Measurements from ENCODE around the gene COA8. TPM values are rescaled to one million over a fixed set of nuclear protein-coding genes. Genes with fewer than 3 reads are reported as not detected.

COA8 gene
- polyA plus RNA-seq, 1 of the 3 experiments (the other 2 are of a cell fraction) = 25.2 TPM

DNA sequence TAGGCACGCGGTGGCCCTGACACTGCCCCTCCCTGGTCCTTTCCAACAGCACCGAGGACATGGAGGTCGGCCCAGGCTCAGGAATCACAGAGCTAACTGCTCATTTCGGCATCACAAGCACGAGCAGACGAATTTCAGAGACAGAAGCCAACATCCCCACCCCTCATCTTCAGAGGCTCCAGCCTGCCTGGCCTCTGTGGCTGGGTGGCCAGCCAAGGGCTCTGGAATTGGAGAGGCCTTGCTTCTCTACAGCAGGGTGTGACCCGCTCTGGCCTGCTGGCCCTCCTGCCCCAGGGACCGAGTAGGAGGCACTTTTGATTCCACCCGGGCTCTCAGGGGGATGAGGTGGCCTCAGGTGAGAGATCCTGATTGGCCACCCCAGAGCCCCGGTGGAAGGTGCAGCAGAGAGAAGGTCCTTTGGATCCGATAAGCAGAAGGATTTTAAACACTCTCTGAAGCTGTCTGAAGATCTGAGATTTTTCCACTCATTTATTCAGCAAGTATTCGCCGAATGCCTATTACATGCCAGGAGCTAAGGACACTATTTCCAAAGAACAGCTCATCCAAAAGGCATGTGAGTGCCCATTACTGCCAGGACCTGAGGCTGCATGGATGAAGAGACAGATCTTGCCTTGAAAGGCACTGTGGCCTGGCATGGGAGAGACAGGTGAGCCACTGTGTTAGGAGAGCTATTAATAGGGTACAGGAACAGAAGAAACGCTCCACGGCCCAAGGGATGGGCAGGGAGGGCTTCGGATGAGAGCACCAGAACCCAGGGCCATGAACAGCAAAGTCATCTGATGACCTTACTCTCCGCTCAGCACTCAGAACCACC lies 10.5 kb upstream of the COA8 start:
- peak overlapping the region; percentile 63 for H3K4me2 ChIP-seq
- H3K9me2 ChIP-seq = no peaks in the 10 kb centered on the region
- H3K27ac ChIP-seq (ENCODE audit: low read depth in 2 of 2, low read length in 1 of 2) = peak overlapping the region; percentile 64 to 77; a peak in 3 of 4 replicates
- TF ChIP-seq NFIC (IDR thresholded peaks at IDR 0.05; ENCODE audit: borderline replicate concordance) (0 out of 2 replicates have a peak, but pooled peaks have one; percentile 11), FOSL2 (IDR thresholded peaks at IDR 0.05; ENCODE audit: borderline replicate concordance, low read depth) (peak; percentile 44; the same call in 1 of the 2 replicates), RFX5 (IDR thresholded peaks at IDR 0.05; ENCODE audit: low read length) (no peak), RAD21 (IDR thresholded peaks at IDR 0.05; ENCODE audit: low read length) (no peak), GABPA (IDR thresholded peaks at IDR 0.05; ENCODE audit: low read depth) (no peak), TCF12 (IDR thresholded peaks at IDR 0.05) (peak; percentile 19; the same call in 1 of the 2 replicates), NRF1 (IDR thresholded peaks at IDR 0.05; ENCODE audit: low read depth, low read length) (no peak), EZH2phosphoT487 (IDR thresholded peaks at IDR 0.05; ENCODE audit: borderline replicate concordance, low read depth) (no peak)
- TF ChIP-seq, protein P1, sequence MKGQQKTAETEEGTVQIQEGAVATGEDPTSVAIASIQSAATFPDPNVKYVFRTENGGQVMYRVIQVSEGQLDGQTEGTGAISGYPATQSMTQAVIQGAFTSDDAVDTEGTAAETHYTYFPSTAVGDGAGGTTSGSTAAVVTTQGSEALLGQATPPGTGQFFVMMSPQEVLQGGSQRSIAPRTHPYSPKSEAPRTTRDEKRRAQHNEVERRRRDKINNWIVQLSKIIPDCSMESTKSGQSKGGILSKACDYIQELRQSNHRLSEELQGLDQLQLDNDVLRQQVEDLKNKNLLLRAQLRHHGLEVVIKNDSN (IDR thresholded peaks at IDR 0.05; ENCODE audit: borderline replicate concordance, low read depth) = no peak
- no peaks in the 10 kb centered on the region for H3K27me3 ChIP-seq (ENCODE audit: insufficient read depth)
- H3K9me3 ChIP-seq = no peaks in the 10 kb centered on the region
- H2AFZ ChIP-seq (ENCODE audit: low read depth) = no peak overlapping the region
- no peak overlapping the region for H3K4me3 ChIP-seq (ENCODE audit: low read depth in 2 of 2, low read length in 1 of 2)
- peaks cover 26% of the 10 kb centered on the region for H3F3A ChIP-seq (replicated peaks; ENCODE audit: insufficient read depth)
- 75% methylated on average over 18 of the region's 18 CpGs for WGBS (ENCODE audit: low lambda C conversion rate)
- peak overlapping the region; percentile 46 for H3K9ac ChIP-seq
- H3K36me3 ChIP-seq (replicated peaks in 1 of 2; ENCODE audit: control insufficient read depth in 1 of 2, insufficient read depth in 2 of 2, low read length in 1 of 2) = peaks cover 3 to 4% of the 10 kb centered on the region in 2 experiments
- peaks cover 61% of the 10 kb centered on the region for H3K79me2 ChIP-seq (ENCODE audit: insufficient read depth)
- DNase-seq = no peak
- ChIA-PET CTCF (interaction anchor here (1.0 to 11.6 kb wide), 4 partner anchors 9 to 51 kb away, joined by 3 to 194 read pairs (median 66); partner anchors contain the start of genes BAG5 and CKB), POLR2A (interaction anchor here (0.7 to 1.3 kb wide), 2 partner anchors 10 to 31 kb away, joined by 3 to 4 read pairs; partner anchors contain the start of genes BAG5 and COA8)
- H4K20me1 ChIP-seq (ENCODE audit: insufficient read depth) = peaks cover 21% of the 10 kb centered on the region
- peaks cover 2 to 19% of the 10 kb centered on the region in 2 experiments; a peak in 3 of 4 replicates for H3K4me1 ChIP-seq (ENCODE audit: control insufficient read depth in 1 of 2, insufficient read depth in 2 of 2, low read depth in 1 of 2, low read length in 1 of 2)

DNA sequence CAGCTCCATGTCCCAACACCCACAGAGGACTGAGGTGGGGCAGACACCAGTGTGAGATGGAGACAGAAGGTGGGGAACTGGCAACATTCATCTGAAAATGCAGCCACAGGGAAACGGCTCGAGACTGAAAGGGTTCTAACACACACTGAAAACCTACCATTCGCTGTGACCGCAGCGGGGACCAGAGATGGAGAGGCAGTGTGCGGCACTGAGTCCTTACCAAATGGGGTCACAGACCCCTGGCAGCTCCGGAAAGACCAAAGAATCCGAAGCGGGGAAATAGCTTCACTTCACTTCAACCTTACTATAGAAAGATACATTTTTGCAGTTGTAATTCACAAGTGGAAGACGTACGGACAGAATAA lies 9.9 kb upstream of the COA8 start:
- Histone ChIP-seq H3K27ac (ENCODE audit: low read depth in 2 of 2, low read length in 1 of 2) (peak overlapping the region in 1 of 2 experiments; percentile 77; a peak in 2 of 4 replicates), H3K9me3 (no peaks in the 10 kb centered on the region), H4K20me1 (ENCODE audit: insufficient read depth) (peaks cover 22% of the 10 kb centered on the region), H2AFZ (ENCODE audit: low read depth) (no peak overlapping the region), H3K4me2 (peak overlapping the region; percentile 63), H3K4me1 (ENCODE audit: control insufficient read depth in 1 of 2, insufficient read depth in 2 of 2, low read depth in 1 of 2, low read length in 1 of 2) (peaks cover 2 to 19% of the 10 kb centered on the region in 2 experiments; a peak in 3 of 4 replicates), H3K4me3 (ENCODE audit: low read depth in 2 of 2, low read length in 1 of 2) (no peak overlapping the region), H3F3A (replicated peaks; ENCODE audit: insufficient read depth) (peaks cover 27% of the 10 kb centered on the region), H3K79me2 (ENCODE audit: insufficient read depth) (peaks cover 67% of the 10 kb centered on the region), H3K9me2 (no peaks in the 10 kb centered on the region), H3K9ac (0 out of 2 replicates have a peak overlapping the region, but pooled peaks have one; percentile 46), H3K27me3 (ENCODE audit: insufficient read depth) (no peaks in the 10 kb centered on the region), H3K36me3 (replicated peaks in 1 of 2; ENCODE audit: control insufficient read depth in 1 of 2, insufficient read depth in 2 of 2, low read length in 1 of 2) (peaks cover 3 to 4% of the 10 kb centered on the region in 2 experiments)
- ChIA-PET CTCF (interaction anchor here (1.0 to 11.6 kb wide), 5 partner anchors 9 to 52 kb away, joined by 3 to 194 read pairs (median 11); partner anchors contain the start of genes BAG5 and CKB), POLR2A (interaction anchor here (1.3 kb wide), 1 partner anchor 9 kb away, joined by 4 read pairs; the partner anchor contains the start of genes BAG5 and COA8)
- no peak for DNase-seq
- WGBS (ENCODE audit: low lambda C conversion rate) = 97% methylated on average over 11 of the region's 11 CpGs
- TF ChIP-seq GATA2 (CRISPR knock-in tag; IDR thresholded peaks at IDR 0.05) = no peak
- TF ChIP-seq, protein P2, sequence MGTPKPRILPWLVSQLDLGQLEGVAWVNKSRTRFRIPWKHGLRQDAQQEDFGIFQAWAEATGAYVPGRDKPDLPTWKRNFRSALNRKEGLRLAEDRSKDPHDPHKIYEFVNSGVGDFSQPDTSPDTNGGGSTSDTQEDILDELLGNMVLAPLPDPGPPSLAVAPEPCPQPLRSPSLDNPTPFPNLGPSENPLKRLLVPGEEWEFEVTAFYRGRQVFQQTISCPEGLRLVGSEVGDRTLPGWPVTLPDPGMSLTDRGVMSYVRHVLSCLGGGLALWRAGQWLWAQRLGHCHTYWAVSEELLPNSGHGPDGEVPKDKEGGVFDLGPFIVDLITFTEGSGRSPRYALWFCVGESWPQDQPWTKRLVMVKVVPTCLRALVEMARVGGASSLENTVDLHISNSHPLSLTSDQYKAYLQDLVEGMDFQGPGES (IDR thresholded peaks at IDR 0.05; ENCODE audit: low read depth, low read length) = no peak
- TF ChIP-seq GABPA (IDR thresholded peaks at IDR 0.05; ENCODE audit: low read depth) = no peak
- TF ChIP-seq NRF1 (IDR thresholded peaks at IDR 0.05; ENCODE audit: low read depth, low read length) = no peak
- TF ChIP-seq YY1 (IDR thresholded peaks at IDR 0.05; ENCODE audit: low read depth) = no peak
- no peak for TF ChIP-seq MEF2A (IDR thresholded peaks at IDR 0.05; ENCODE audit: borderline replicate concordance, low read depth)
- TF ChIP-seq, protein P3, sequence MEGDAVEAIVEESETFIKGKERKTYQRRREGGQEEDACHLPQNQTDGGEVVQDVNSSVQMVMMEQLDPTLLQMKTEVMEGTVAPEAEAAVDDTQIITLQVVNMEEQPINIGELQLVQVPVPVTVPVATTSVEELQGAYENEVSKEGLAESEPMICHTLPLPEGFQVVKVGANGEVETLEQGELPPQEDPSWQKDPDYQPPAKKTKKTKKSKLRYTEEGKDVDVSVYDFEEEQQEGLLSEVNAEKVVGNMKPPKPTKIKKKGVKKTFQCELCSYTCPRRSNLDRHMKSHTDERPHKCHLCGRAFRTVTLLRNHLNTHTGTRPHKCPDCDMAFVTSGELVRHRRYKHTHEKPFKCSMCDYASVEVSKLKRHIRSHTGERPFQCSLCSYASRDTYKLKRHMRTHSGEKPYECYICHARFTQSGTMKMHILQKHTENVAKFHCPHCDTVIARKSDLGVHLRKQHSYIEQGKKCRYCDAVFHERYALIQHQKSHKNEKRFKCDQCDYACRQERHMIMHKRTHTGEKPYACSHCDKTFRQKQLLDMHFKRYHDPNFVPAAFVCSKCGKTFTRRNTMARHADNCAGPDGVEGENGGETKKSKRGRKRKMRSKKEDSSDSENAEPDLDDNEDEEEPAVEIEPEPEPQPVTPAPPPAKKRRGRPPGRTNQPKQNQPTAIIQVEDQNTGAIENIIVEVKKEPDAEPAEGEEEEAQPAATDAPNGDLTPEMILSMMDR (IDR thresholded peaks at IDR 0.05) = no peak
- TF ChIP-seq, protein P4, sequence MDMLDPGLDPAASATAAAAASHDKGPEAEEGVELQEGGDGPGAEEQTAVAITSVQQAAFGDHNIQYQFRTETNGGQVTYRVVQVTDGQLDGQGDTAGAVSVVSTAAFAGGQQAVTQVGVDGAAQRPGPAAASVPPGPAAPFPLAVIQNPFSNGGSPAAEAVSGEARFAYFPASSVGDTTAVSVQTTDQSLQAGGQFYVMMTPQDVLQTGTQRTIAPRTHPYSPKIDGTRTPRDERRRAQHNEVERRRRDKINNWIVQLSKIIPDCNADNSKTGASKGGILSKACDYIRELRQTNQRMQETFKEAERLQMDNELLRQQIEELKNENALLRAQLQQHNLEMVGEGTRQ (IDR thresholded peaks at IDR 0.05; ENCODE audit: borderline replicate concordance, low read depth, low read length) = no peak
- no peak for TF ChIP-seq JUND (IDR thresholded peaks at IDR 0.05)
- TF ChIP-seq NFIC (IDR thresholded peaks at IDR 0.05; ENCODE audit: borderline replicate concordance) = no peak
- no peak for TF ChIP-seq CHD2 (IDR thresholded peaks at IDR 0.05; ENCODE audit: low read length, partially characterized antibody)
